ENCODE measurements around the gene KCNT2. TPM values are rescaled to one million over a fixed set of nuclear protein-coding genes. Genes with fewer than 3 reads are reported as not detected.

Gene KCNT2
- total and polyA plus RNA-seq, 2 of the 8 experiments (the other 6 are each of a cell fraction or from before 2014, with no cell fraction given) = 2.3 to 10.2 TPM

DNA sequence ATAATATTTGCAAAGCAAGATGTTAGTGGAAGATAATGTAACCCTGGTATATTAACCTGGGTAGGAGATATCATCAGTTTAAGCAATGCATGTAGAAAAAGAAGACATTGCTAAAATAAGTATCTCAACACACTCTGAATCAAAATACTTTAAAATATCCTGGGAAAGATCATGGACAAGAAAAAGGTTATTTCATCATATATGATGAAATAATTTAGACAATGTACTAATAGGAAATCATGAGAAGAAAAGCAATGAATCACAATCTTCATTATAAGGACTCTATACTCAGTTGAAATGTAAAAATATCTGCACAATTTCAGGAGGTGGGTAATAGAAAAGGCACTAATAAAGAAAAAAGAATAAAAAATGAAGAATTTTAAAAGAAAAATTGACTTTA, 158.8 kb downstream of the KCNT2 start:
- no peaks in the 10 kb centered on the region for H3K23me2 ChIP-seq (ENCODE audit: low read depth, low read length)
- no peaks in the 10 kb centered on the region for H4K20me1 ChIP-seq (replicated peaks in 1 of 2; ENCODE audit: control insufficient read depth in 1 of 2, insufficient read depth in 2 of 2, low read length in 2 of 2)
- H3K9me3 ChIP-seq (ENCODE audit: insufficient read depth in 2 of 2, low read depth in 1 of 2, low read length in 1 of 2) = no peaks in the 10 kb centered on the region
- H2AFZ ChIP-seq (ENCODE audit: low read length) = no peak overlapping the region
- no peaks in the 10 kb centered on the region for H3K27me3 ChIP-seq (replicated peaks in 1 of 4; ENCODE audit: control insufficient read depth in 3 of 4, extremely low read depth in 1 of 4, insufficient read depth in 3 of 4, low read length in 3 of 4)
- H3K23ac ChIP-seq (ENCODE audit: insufficient read length) = no peak overlapping the region
- no peak overlapping the region for H2BK20ac ChIP-seq (ENCODE audit: low read length)
- H3K4me3 ChIP-seq (ENCODE audit: extremely low read depth in 1 of 4, insufficient read depth in 2 of 4, low read depth in 3 of 4, low read length in 4 of 4) = no peak overlapping the region
- H4K8ac ChIP-seq (ENCODE audit: extremely low read depth, insufficient read depth, low read length) = no peak overlapping the region
- H3K9ac ChIP-seq (replicated peaks in 1 of 4; ENCODE audit: extremely low read depth in 1 of 4, low read depth in 3 of 4, low read length in 3 of 4) = no peak overlapping the region
- H2BK15ac ChIP-seq (ENCODE audit: low read length) = no peak overlapping the region
- H2BK12ac ChIP-seq (ENCODE audit: low read depth, low read length) = no peak overlapping the region
- ChIA-PET POLR2A (ENCODE audit: partially characterized antibody) (no interaction called here), CTCF (ENCODE audit: partially characterized antibody) (no interaction called here)
- H3K27ac ChIP-seq (ENCODE audit: low read depth, low read length) = no peak overlapping the region
- H4K5ac ChIP-seq (ENCODE audit: insufficient read length, low read depth, low read length) = no peak overlapping the region
- H4K91ac ChIP-seq (replicated peaks; ENCODE audit: insufficient read length, low read length) = no peak overlapping the region
- no peak overlapping the region for H3K14ac ChIP-seq (ENCODE audit: insufficient read length)
- no peaks in the 10 kb centered on the region for H3K36me3 ChIP-seq (ENCODE audit: control insufficient read depth in 2 of 4, insufficient read depth in 4 of 4, low read length in 3 of 4)
- FAIRE-seq (no peak), DNase-seq (ENCODE audit: low read depth in 1 of 2, low spot score in 2 of 2) (no peak)
- H3K79me2 ChIP-seq (ENCODE audit: control insufficient read depth in 1 of 2, insufficient read depth in 2 of 2, low read length in 2 of 2) = no peaks in the 10 kb centered on the region
- no peaks in the 10 kb centered on the region for H3K79me1 ChIP-seq (ENCODE audit: low read depth, low read length)
- no peak overlapping the region for H2BK5ac ChIP-seq (ENCODE audit: low read depth, low read length)
- no peak overlapping the region for H3K18ac ChIP-seq (ENCODE audit: extremely low read depth, low read length)
- peaks cover 0 to 9% (median 0%) of the 10 kb centered on the region in 4 experiments; a peak in 2 of 7 replicates for H3K4me1 ChIP-seq (replicated peaks in 1 of 4; ENCODE audit: control insufficient read depth in 3 of 4, insufficient read depth in 4 of 4, low read length in 3 of 4)
- no peak overlapping the region for H2AK5ac ChIP-seq (ENCODE audit: low read depth, low read length)
- H2BK120ac ChIP-seq (replicated peaks; ENCODE audit: low read depth, low read length) = no peak overlapping the region
- H3K4me2 ChIP-seq (ENCODE audit: insufficient read depth in 1 of 2, low read depth in 2 of 2, low read length in 2 of 2) = no peak overlapping the region
- H3K56ac ChIP-seq (replicated peaks; ENCODE audit: insufficient read length, low read depth, low read length) = no peak overlapping the region
- H3K4ac ChIP-seq (replicated peaks; ENCODE audit: insufficient read length, low read depth, low read length) = no peak overlapping the region
- TF ChIP-seq ATF2 (IDR thresholded peaks at IDR 0.05; ENCODE audit: low read length) (no peak), SRF (IDR thresholded peaks at IDR 0.05; ENCODE audit: low read depth, low read length) (no peak), TAF7 (optimal IDR thresholded peaks at IDR 0.05; ENCODE audit: borderline replicate concordance, low read depth, low read length) (no peak), SIRT6 (IDR thresholded peaks at IDR 0.05; ENCODE audit: low read length) (no peak), ZNF274 (IDR thresholded peaks at IDR 0.05; ENCODE audit: borderline replicate concordance, extremely low read depth, low read length) (no peak), EP300 (IDR thresholded peaks at IDR 0.05; ENCODE audit: borderline replicate concordance in 1 of 2, low read depth in 2 of 2, low read length in 2 of 2) (no peak), USF2 (IDR thresholded peaks at IDR 0.05; ENCODE audit: low read length) (no peak), RXRA (IDR thresholded peaks at IDR 0.05; ENCODE audit: insufficient read depth, low read depth, low read length) (no peak), RFX5 (IDR thresholded peaks at IDR 0.05; ENCODE audit: borderline replicate concordance, low read depth, low read length) (no peak), CREB1 (IDR thresholded peaks at IDR 0.05) (no peak), YY1 (IDR thresholded peaks at IDR 0.05; ENCODE audit: low read depth, low read length) (no peak), BCL11A (IDR thresholded peaks at IDR 0.05; ENCODE audit: low read depth in 2 of 2, low read length in 2 of 2) (no peak), KDM4A (IDR thresholded peaks at IDR 0.05; ENCODE audit: low read depth, low read length, severe bottlenecking) (no peak)

Measured in H1 (cell line).